Measurements from ENCODE around the gene SMIM43. TPM values are rescaled to one million over a fixed set of nuclear protein-coding genes. Genes with fewer than 3 reads are reported as not detected.
A peak's percentile ranks its signal among the peaks of the same experiment; 100 is the strongest.
"Not testable (repeated sequence)": the region's sequence is repeated elsewhere in the genome, so short reads cannot be mapped to it uniquely, and the experiment has no call there.

SMIM43 gene
- total RNA-seq, 1 experiment from 2014 or later, result not detected

GRCh38 chr4:121737846-121738554 lies 27.0 kb downstream of the SMIM43 start:
- DNase-seq (ENCODE audit: low read depth), result no peak

- peak; percentile 64 for DNase-seq (ENCODE audit: low read depth)
Observed at GRCh38 chr4:121736735-121737351, 28.1 kb downstream of the SMIM43 start.

DNA sequence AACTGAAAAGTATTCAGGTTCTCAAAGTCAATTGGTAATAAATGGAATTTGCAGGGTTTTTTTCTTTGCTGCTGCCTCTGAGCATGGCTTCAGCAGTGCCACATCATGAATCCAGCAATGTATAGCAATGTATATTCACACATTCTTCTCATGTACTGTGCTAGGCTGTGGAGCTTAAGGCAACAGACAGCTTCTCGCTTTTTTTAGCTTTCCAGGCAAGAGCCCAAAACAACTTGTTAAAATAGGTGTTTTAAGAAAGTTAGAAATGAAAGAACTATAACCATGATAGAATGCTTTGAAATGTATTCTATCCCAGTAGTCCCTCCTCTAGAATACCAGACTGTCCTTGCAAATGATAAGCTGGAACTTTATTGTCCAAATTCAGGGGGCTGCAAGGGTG lies 30.4 kb downstream of the SMIM43 start:
- no peak for DNase-seq (ENCODE audit: low read depth)

GRCh38 chr4:121733942-121734341 lies 31.0 kb downstream of the SMIM43 start:
- DNase-seq (ENCODE audit: low read depth), result no peak

GRCh38 chr4:121729753-121730152 lies 35.2 kb downstream of the SMIM43 start:
- DNase-seq (ENCODE audit: low read depth), result not testable (repeated sequence)

DNA sequence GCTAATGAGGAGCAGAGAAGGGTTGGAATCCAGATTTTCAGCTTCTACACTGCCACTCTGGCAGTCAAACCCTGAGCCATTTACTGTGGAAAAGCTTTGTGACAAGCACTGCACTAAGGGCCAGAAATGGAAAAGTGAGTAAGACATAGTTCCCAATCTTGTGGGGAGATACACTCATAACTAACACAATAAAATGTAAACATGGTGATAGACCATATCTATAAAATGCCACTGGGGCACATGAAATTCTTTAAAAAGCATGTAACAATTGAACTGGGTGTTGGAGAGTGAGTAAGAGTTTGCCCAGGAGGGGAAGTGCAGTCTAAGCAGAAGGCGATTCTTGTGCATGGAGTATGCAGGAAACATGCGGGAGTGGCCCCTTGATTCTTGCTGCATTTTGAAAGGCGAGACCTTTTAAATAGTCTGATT lies 36.2 kb downstream of the SMIM43 start:
- peak; percentile 91 for DNase-seq (ENCODE audit: low read depth)

- DNase-seq (ENCODE audit: low read depth), result peak; percentile 90
Observed at GRCh38 chr4:121728066-121728465, 36.9 kb downstream of the SMIM43 start.

DNA sequence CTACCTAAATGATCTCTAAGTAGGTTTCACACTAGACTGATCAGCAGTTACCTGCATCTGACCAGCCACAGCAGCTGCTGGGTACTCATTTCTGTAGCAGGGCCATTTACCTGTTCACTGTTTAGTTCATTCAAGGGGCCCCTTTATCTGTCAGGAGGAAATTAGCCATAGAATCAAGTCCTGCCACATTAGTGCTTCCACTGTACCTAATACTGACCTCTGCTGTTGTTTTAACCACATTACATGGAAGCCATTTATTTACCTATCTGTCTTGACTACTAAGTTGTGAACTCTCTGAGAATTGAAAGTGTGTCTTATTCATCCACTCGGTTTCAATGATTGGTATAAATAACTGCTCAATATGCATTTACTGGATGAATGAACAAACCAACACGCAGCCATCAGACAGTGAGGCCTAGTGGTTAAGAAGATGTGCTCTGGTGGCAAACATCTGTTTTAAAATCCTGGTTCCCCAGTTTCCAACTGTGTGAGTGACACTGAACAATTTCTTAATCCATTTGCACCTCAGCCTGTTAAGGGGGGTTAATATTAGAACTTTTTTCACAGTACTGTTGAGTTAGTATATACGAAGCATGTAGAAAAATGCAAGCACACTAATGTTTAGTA lies 38.2 kb downstream of the SMIM43 start:
- DNase-seq (ENCODE audit: low read depth), result peak; percentile 67

DNA sequence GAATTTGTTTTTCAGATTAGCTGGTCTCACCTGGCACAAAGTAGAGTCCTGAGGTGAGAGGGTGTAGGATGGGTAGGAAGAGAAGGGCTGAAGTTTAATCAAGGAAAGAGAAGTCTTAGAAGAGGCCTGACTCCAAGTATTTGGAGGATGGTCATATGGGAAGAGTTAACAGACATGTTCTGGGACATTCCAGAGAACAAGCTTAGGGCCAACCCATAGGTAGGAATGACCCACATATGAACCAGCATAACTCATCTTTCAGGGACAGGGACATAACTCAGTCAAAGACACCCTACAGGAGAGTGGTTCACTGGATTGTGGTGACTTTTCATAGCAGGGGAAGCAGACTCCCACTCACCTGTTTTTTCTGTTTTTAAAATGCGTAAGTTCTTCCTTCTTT lies 40.3 kb downstream of the SMIM43 start:
- no peak for DNase-seq (ENCODE audit: low read depth)

GRCh38 chr4:121721700-121722099 lies 43.3 kb downstream of the SMIM43 start:
- no peak for DNase-seq (ENCODE audit: low read depth)

- DNase-seq (ENCODE audit: low read depth), result no peak
Observed at GRCh38 chr4:121720109-121720508, 44.9 kb downstream of the SMIM43 start.

DNA sequence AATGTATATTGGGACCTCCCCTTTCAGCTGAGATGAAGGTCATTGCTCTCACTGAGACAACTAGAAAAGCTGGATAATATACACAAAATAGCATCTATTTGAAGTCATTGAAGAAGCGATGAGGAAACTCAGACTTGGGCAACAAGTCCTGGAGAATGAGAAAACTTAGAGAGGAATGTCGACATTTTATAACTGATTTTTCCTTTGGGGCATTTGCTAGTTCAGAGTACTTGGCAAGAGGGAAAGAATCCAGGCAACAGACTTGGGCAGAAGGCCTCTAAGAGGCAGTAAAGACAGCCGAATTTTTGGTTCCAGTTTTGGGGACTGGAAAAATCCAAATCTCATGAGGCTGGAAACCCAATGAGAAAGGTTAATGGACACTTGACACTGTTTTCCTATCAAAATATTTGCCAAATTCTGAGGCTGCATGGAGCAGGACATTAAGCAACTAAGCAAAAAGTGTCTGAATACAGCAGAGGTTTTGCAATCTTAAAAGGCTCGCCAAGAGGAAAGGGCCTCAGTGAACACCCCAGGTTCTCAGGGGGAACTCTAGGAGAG lies 47.2 kb downstream of the SMIM43 start:
- no peak for DNase-seq (ENCODE audit: low read depth)

- no peak for DNase-seq (ENCODE audit: low read depth)
Observed at GRCh38 chr4:121714548-121714947, 50.4 kb downstream of the SMIM43 start.

- DNase-seq (ENCODE audit: low read depth), result no peak
Observed at GRCh38 chr4:121712783-121713182, 52.2 kb downstream of the SMIM43 start.

DNA sequence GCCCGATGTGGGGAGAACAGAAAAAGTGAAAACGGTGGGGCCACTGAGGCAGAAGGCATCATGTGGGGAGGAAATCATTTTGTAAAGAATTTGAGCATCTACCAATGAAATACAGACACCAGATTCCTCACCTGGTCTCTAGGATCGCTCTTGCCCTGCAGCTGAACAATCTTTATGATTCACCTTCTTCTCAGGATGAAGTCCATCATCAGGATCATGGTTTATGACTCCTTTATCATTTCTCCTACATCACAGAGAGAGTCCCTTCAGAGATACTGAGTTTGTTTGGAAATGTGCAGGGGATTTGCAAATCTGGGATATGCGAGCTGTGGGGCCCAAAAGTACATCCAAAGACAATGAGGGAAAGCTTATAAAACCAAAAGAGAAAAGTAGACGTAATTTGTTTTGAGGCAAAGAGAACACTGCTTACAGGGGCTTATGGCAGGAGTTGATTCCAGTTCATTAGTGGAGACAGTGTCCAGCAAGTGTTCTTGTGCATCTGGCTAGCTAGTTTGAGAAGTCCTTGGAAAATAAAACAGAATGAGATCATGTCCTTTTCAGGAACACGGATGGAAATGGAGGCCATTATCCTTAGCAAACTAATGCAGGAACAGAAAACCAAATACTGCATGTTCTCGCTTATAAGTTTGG lies 52.8 kb downstream of the SMIM43 start:
- DNase-seq (ENCODE audit: low read depth), result no peak

DNA sequence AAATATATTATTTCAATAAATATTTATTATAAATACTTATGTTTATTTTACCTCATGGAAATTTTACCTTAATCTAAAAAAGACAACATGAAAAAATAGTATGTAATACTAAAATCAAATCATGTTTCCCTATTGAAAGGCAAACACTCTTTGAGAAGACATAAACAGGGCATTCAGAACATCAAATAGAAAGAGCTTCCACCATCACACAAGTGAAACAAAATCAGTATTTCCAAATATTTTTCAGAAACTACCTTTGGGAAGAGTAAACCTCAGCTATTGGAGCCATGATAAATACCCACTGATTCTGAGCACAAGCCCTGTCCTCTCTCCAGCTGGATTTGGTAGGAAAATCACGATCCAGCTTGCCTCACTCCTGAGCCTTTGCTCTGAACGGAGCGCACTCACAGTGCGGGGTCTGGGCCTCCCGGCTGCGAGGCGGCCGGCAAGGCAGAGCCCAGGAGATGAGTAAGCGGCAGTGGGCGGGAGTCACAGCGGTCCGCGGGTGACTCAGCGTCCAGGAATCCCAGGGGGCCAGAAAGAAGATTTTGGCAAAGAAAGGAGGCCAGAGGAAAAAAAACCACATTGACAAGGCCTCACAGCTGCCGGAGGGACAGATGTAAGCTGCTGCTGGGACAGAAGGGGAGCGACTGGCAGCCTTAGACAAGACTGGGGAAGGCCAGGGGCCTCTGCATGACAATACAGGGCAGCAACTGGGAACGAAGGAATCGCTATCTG lies 53.5 kb downstream of the SMIM43 start:
- peak; percentile 98 for DNase-seq (ENCODE audit: low read depth)

DNA sequence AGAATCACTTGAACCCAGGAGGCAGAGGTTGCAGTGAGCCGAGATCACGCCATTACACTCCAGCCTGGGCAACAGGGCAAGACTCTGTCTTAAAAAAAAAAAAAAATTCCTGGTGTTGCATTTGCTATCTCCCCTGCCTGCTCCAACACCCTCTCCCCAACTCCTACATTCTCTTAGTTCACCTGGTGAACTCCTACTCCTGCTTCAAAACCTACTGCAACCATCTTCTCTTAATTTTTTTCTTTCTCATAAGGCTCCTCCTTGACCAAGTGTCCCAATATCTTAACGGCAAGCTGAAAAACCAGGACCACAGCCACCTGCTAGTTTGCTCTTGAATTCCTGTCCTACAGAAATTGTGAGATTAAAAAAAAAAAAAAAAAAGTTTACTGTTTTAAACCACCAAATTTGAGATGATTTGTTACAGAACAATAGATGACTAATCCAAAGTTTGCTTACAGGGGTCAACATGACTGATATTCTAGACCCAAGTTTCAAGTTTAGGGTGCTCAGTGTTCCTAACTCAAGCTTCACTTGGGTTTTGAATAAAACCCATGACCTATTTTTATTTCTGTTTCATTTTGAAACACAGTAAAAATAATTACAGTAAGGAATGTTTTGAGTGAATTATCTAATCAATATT lies 55.1 kb downstream of the SMIM43 start:
- DNase-seq (ENCODE audit: low read depth), result no peak

Measured in HT1080 (cell line).